ENCODE results near the gene PROCR.

- TF ChIP-seq CTCF (IDR thresholded peaks at IDR 0.05) (no peak), ZFX (IDR thresholded peaks at IDR 0.05; ENCODE audit: borderline replicate concordance) (no peak)
These were observed 9.9 kb downstream of the PROCR start for GRCh38 chr20:35181731-35182130.
